Liver (tissue), 3 donors: Measurements from ENCODE around the gene ZDHHC24.

Experiments used
- EGR1 ChIP-seq, 2 donors: IDR thresholded peaks; 2 replicates each; pipeline ENCODE4 v1.6.1; 2016 to 2018; ENCODE audit warnings: antibody characterized with exemption in 2 of 2, low read depth in 2 of 2
- HNF4G ChIP-seq: IDR thresholded peaks from 2 replicates; pipeline ENCODE4 v1.6.1; 2016; ENCODE audit warnings: antibody characterized with exemption
- JUND ChIP-seq, 2 donors: IDR thresholded peaks; 2 replicates each; pipeline ENCODE4 v1.6.1; 2016; ENCODE audit warnings: antibody characterized with exemption in 2 of 2
- RXRA ChIP-seq, 2 donors: IDR thresholded peaks; 2 replicates each; pipeline ENCODE4 v1.6.1; 2017 to 2018; ENCODE audit warnings: antibody characterized with exemption in 2 of 2, mild to moderate bottlenecking in 1 of 2
- YY1 ChIP-seq: IDR thresholded peaks from 2 replicates; pipeline ENCODE4 v1.6.1; 2016; ENCODE audit warnings: antibody characterized with exemption, mild to moderate bottlenecking
- TF ChIP-seq, protein P1 (sequence below): fragments of 150-350 bp; IDR thresholded peaks from 2 replicates; pipeline ENCODE4 v1.5.1; 2017; ENCODE audit warnings: improper control_type of control experiment, low read depth, low read length; ENCODE audit not compliant: missing input control
- TF ChIP-seq, protein P2 (sequence below): IDR thresholded peaks from 2 replicates; pipeline ENCODE4 v1.6.1; 2016; ENCODE audit warnings: antibody characterized with exemption
- TF ChIP-seq, protein P3 (sequence below): IDR thresholded peaks from 2 replicates; pipeline ENCODE4 v1.6.1; 2016; ENCODE audit warnings: antibody characterized with exemption, mild to moderate bottlenecking
- TF ChIP-seq, protein P4 (sequence below): IDR thresholded peaks from 2 replicates; pipeline ENCODE4 v1.6.1; 2016; ENCODE audit warnings: antibody characterized with exemption
- donor health status: healthy.
- donor health status: healthy.

DNA sequence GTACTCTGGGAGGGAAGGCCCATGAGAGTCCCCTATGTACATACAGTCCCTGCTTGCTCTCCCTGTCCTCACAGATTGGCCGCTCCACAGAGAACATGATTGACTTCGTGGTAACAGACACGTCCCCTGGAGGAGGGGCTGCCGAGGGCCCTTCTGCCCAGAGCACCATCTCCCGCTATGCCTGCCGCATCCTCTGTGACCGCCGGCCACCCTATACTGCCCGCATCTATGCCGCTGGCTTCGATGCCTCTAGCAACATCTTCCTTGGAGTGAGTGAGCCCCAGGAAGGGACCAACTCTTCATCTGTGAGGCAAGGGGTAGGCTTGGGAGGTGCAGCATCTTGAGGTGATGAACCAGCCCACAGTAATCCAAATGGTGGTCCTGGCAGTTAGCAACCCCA, 72.7 kb downstream of the ZDHHC24 start:
- TF ChIP-seq RXRA (IDR thresholded peaks at IDR 0.05), result no peak
- TF ChIP-seq, protein P1, sequence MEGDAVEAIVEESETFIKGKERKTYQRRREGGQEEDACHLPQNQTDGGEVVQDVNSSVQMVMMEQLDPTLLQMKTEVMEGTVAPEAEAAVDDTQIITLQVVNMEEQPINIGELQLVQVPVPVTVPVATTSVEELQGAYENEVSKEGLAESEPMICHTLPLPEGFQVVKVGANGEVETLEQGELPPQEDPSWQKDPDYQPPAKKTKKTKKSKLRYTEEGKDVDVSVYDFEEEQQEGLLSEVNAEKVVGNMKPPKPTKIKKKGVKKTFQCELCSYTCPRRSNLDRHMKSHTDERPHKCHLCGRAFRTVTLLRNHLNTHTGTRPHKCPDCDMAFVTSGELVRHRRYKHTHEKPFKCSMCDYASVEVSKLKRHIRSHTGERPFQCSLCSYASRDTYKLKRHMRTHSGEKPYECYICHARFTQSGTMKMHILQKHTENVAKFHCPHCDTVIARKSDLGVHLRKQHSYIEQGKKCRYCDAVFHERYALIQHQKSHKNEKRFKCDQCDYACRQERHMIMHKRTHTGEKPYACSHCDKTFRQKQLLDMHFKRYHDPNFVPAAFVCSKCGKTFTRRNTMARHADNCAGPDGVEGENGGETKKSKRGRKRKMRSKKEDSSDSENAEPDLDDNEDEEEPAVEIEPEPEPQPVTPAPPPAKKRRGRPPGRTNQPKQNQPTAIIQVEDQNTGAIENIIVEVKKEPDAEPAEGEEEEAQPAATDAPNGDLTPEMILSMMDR, result no peak
- no peak for TF ChIP-seq JUND (IDR thresholded peaks at IDR 0.05)
- TF ChIP-seq YY1, result no peak
- TF ChIP-seq, protein P2, sequence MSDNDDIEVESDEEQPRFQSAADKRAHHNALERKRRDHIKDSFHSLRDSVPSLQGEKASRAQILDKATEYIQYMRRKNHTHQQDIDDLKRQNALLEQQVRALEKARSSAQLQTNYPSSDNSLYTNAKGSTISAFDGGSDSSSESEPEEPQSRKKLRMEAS, result no peak
- no peak for TF ChIP-seq EGR1 (IDR thresholded peaks at IDR 0.05; ENCODE audit: low read depth in 2 of 2)
- TF ChIP-seq, protein P3, sequence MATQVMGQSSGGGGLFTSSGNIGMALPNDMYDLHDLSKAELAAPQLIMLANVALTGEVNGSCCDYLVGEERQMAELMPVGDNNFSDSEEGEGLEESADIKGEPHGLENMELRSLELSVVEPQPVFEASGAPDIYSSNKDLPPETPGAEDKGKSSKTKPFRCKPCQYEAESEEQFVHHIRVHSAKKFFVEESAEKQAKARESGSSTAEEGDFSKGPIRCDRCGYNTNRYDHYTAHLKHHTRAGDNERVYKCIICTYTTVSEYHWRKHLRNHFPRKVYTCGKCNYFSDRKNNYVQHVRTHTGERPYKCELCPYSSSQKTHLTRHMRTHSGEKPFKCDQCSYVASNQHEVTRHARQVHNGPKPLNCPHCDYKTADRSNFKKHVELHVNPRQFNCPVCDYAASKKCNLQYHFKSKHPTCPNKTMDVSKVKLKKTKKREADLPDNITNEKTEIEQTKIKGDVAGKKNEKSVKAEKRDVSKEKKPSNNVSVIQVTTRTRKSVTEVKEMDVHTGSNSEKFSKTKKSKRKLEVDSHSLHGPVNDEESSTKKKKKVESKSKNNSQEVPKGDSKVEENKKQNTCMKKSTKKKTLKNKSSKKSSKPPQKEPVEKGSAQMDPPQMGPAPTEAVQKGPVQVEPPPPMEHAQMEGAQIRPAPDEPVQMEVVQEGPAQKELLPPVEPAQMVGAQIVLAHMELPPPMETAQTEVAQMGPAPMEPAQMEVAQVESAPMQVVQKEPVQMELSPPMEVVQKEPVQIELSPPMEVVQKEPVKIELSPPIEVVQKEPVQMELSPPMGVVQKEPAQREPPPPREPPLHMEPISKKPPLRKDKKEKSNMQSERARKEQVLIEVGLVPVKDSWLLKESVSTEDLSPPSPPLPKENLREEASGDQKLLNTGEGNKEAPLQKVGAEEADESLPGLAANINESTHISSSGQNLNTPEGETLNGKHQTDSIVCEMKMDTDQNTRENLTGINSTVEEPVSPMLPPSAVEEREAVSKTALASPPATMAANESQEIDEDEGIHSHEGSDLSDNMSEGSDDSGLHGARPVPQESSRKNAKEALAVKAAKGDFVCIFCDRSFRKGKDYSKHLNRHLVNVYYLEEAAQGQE, result no peak
- no peak for TF ChIP-seq HNF4G
- TF ChIP-seq, protein P4, sequence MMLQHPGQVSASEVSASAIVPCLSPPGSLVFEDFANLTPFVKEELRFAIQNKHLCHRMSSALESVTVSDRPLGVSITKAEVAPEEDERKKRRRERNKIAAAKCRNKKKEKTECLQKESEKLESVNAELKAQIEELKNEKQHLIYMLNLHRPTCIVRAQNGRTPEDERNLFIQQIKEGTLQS, result no peak
